ENCODE results near the gene FNDC1. TPM values are rescaled to one million over a fixed set of nuclear protein-coding genes. Genes with fewer than 3 reads are reported as not detected.

The FNDC1 gene
- total and polyA plus RNA-seq, 4 donors: 0.38 to 2.5 (median 1.1) TPM

- intact Hi-C loops (cut with DNase I): no loop called here
- Histone ChIP-seq H3K27me3 (ENCODE audit: control insufficient read depth in 1 of 2, insufficient read depth in 2 of 2, low read length in 1 of 2) (no peaks in the 10 kb centered on the region), H3K27ac (ENCODE audit: low read depth in 1 of 2, low read length in 2 of 2) (no peak overlapping the region), H3K4me1 (ENCODE audit: control insufficient read depth in 1 of 2, insufficient read depth in 2 of 2, low read length in 2 of 2) (no peaks in the 10 kb centered on the region), H3K9me3 (ENCODE audit: control insufficient read depth, low read length) (no peaks in the 10 kb centered on the region), H3K36me3 (ENCODE audit: control insufficient read depth in 1 of 2, insufficient read depth in 2 of 2, low read length in 1 of 2) (no peaks in the 10 kb centered on the region), H3K4me3 (ENCODE audit: low read length in 2 of 2) (no peak overlapping the region)
- ATAC-seq (ENCODE audit: low FRiP score): no peak
- no peak for DNase-seq
- WGBS, 2 donors: 71 to 77% methylated on average over 2 of the region's 2 CpGs
These were observed 55.3 kb downstream of the FNDC1 start for GRCh38 chr6:159224452-159224851.

- H3K36me3 ChIP-seq (ENCODE audit: control insufficient read depth in 1 of 2, insufficient read depth in 2 of 2, low read length in 1 of 2): no peaks in the 10 kb centered on the region
- WGBS, 2 donors: 32 to 40% methylated on average over 8 of the region's 8 CpGs
- no peak overlapping the region for H3K4me3 ChIP-seq (ENCODE audit: low read length in 2 of 2)
- ATAC-seq (ENCODE audit: low FRiP score) (no peak), DNase-seq (no peak)
- no peaks in the 10 kb centered on the region for H3K9me3 ChIP-seq (ENCODE audit: control insufficient read depth, low read length)
- no peaks in the 10 kb centered on the region for H3K27me3 ChIP-seq (ENCODE audit: control insufficient read depth in 1 of 2, insufficient read depth in 2 of 2, low read length in 1 of 2)
- H3K27ac ChIP-seq (ENCODE audit: low read depth in 1 of 2, low read length in 2 of 2): no peak overlapping the region
- H3K4me1 ChIP-seq (ENCODE audit: control insufficient read depth in 1 of 2, insufficient read depth in 2 of 2, low read length in 2 of 2): no peaks in the 10 kb centered on the region
- intact Hi-C loops (cut with DNase I): no loop called here
These were observed 60.5 kb downstream of the FNDC1 start for GRCh38 chr6:159229651-159230051.

- intact Hi-C loops (cut with DNase I): no loop called here
- Histone ChIP-seq H3K4me3 (ENCODE audit: low read length in 2 of 2) (no peak overlapping the region), H3K27ac (ENCODE audit: low read depth in 1 of 2, low read length in 2 of 2) (no peak overlapping the region), H3K4me1 (ENCODE audit: control insufficient read depth in 1 of 2, insufficient read depth in 2 of 2, low read length in 2 of 2) (no peaks in the 10 kb centered on the region), H3K27me3 (ENCODE audit: control insufficient read depth in 1 of 2, insufficient read depth in 2 of 2, low read length in 1 of 2) (no peaks in the 10 kb centered on the region), H3K9me3 (ENCODE audit: control insufficient read depth, low read length) (no peaks in the 10 kb centered on the region), H3K36me3 (ENCODE audit: control insufficient read depth in 1 of 2, insufficient read depth in 2 of 2, low read length in 1 of 2) (no peaks in the 10 kb centered on the region)
- peak; percentile 48 for ATAC-seq (ENCODE audit: low FRiP score)
- 94 to 96% methylated on average over 38 of the region's 38 CpGs for WGBS, 2 donors
- DNase-seq: peak in 1 of 2 donors; percentile 56
These were observed 63.0 kb downstream of the FNDC1 start for GRCh38 chr6:159232106-159232645.

- no peak for ATAC-seq (ENCODE audit: low FRiP score)
- H3K36me3 ChIP-seq (ENCODE audit: control insufficient read depth in 1 of 2, insufficient read depth in 2 of 2, low read length in 1 of 2): no peaks in the 10 kb centered on the region
- H3K27me3 ChIP-seq (ENCODE audit: control insufficient read depth in 1 of 2, insufficient read depth in 2 of 2, low read length in 1 of 2): no peaks in the 10 kb centered on the region
- no peaks in the 10 kb centered on the region for H3K9me3 ChIP-seq (ENCODE audit: control insufficient read depth, low read length)
- H3K4me1 ChIP-seq (ENCODE audit: control insufficient read depth in 1 of 2, insufficient read depth in 2 of 2, low read length in 2 of 2): no peaks in the 10 kb centered on the region
- WGBS, 2 donors: 97 to 98% methylated on average over 23 of the region's 23 CpGs
- intact Hi-C loops (cut with DNase I): no loop called here
- peak in 1 of 2 donors; percentile 38 for DNase-seq
- H3K4me3 ChIP-seq (ENCODE audit: low read length in 2 of 2): no peak overlapping the region
- H3K27ac ChIP-seq (ENCODE audit: low read depth in 1 of 2, low read length in 2 of 2): no peak overlapping the region
These were observed 63.6 kb downstream of the FNDC1 start for GRCh38 chr6:159232751-159233150.

GRCh38 chr6:159233365-159234101 lies 64.3 kb downstream of the FNDC1 start:
- Histone ChIP-seq H3K4me3 (ENCODE audit: low read length in 2 of 2) (no peak overlapping the region), H3K4me1 (ENCODE audit: control insufficient read depth in 1 of 2, insufficient read depth in 2 of 2, low read length in 2 of 2) (no peaks in the 10 kb centered on the region), H3K9me3 (ENCODE audit: control insufficient read depth, low read length) (no peaks in the 10 kb centered on the region), H3K36me3 (ENCODE audit: control insufficient read depth in 1 of 2, insufficient read depth in 2 of 2, low read length in 1 of 2) (no peaks in the 10 kb centered on the region), H3K27me3 (ENCODE audit: control insufficient read depth in 1 of 2, insufficient read depth in 2 of 2, low read length in 1 of 2) (no peaks in the 10 kb centered on the region), H3K27ac (ENCODE audit: low read depth in 1 of 2, low read length in 2 of 2) (no peak overlapping the region)
- ATAC-seq (ENCODE audit: low FRiP score) (peak; percentile 46), DNase-seq (peak in 1 of 2 donors; percentile 67)
- WGBS, 2 donors: 70 to 75% methylated on average over 61 to 66 of the region's 66 CpGs
- intact Hi-C loops (cut with DNase I): no loop called here

- Histone ChIP-seq H3K36me3 (ENCODE audit: control insufficient read depth in 1 of 2, insufficient read depth in 2 of 2, low read length in 1 of 2) (no peaks in the 10 kb centered on the region), H3K4me3 (ENCODE audit: low read length in 2 of 2) (no peak overlapping the region), H3K4me1 (ENCODE audit: control insufficient read depth in 1 of 2, insufficient read depth in 2 of 2, low read length in 2 of 2) (no peaks in the 10 kb centered on the region), H3K27me3 (ENCODE audit: control insufficient read depth in 1 of 2, insufficient read depth in 2 of 2, low read length in 1 of 2) (no peaks in the 10 kb centered on the region), H3K9me3 (ENCODE audit: control insufficient read depth, low read length) (no peaks in the 10 kb centered on the region), H3K27ac (ENCODE audit: low read depth in 1 of 2, low read length in 2 of 2) (no peak overlapping the region)
- intact Hi-C loops (cut with DNase I): no loop called here
- no peak for ATAC-seq (ENCODE audit: low FRiP score)
- DNase-seq: peak in 1 of 2 donors; percentile 44
- 75 to 79% methylated on average over 14 to 26 of the region's 26 CpGs for WGBS, 2 donors
These were observed 64.9 kb downstream of the FNDC1 start for GRCh38 chr6:159234102-159234553.

- intact Hi-C loops (cut with DNase I): no loop called here
- no peak overlapping the region for H3K27ac ChIP-seq (ENCODE audit: low read depth in 1 of 2, low read length in 2 of 2)
- 85% methylated on average over 9 of the region's 9 CpGs for WGBS, 2 donors
- H3K36me3 ChIP-seq (ENCODE audit: control insufficient read depth in 1 of 2, insufficient read depth in 2 of 2, low read length in 1 of 2): no peaks in the 10 kb centered on the region
- H3K9me3 ChIP-seq (ENCODE audit: control insufficient read depth, low read length): no peaks in the 10 kb centered on the region
- H3K27me3 ChIP-seq (ENCODE audit: control insufficient read depth in 1 of 2, insufficient read depth in 2 of 2, low read length in 1 of 2): no peaks in the 10 kb centered on the region
- H3K4me1 ChIP-seq (ENCODE audit: control insufficient read depth in 1 of 2, insufficient read depth in 2 of 2, low read length in 2 of 2): no peaks in the 10 kb centered on the region
- no peak for DNase-seq
- no peak overlapping the region for H3K4me3 ChIP-seq (ENCODE audit: low read length in 2 of 2)
- no peak for ATAC-seq (ENCODE audit: low FRiP score)
These were observed 69.8 kb downstream of the FNDC1 start for GRCh38 chr6:159238920-159239558.

- DNase-seq: no peak
- no peaks in the 10 kb centered on the region for H3K36me3 ChIP-seq (ENCODE audit: control insufficient read depth in 1 of 2, insufficient read depth in 2 of 2, low read length in 1 of 2)
- H3K4me3 ChIP-seq (ENCODE audit: low read length in 2 of 2): no peak overlapping the region
- no peaks in the 10 kb centered on the region for H3K9me3 ChIP-seq (ENCODE audit: control insufficient read depth, low read length)
- no peaks in the 10 kb centered on the region for H3K27me3 ChIP-seq (ENCODE audit: control insufficient read depth in 1 of 2, insufficient read depth in 2 of 2, low read length in 1 of 2)
- H3K4me1 ChIP-seq (ENCODE audit: control insufficient read depth in 1 of 2, insufficient read depth in 2 of 2, low read length in 2 of 2): peaks cover 0 to 2% of the 10 kb centered on the region in 2 donors
- H3K27ac ChIP-seq (ENCODE audit: low read depth in 1 of 2, low read length in 2 of 2): peak overlapping the region in 1 of 2 donors; percentile 22
- intact Hi-C loops (cut with DNase I): no loop called here
- ATAC-seq (ENCODE audit: low FRiP score): peak; percentile 68
- WGBS, 2 donors: 1 to 7% methylated on average over 3 of the region's 3 CpGs
These were observed 79.9 kb downstream of the FNDC1 start for GRCh38 chr6:159249128-159249527.
